K562 (cell line): ENCODE results near the gene XPC. TPM values are rescaled to one million over a fixed set of nuclear protein-coding genes. Genes with fewer than 3 reads are reported as not detected.

Source experiments
- CBFB ChIP-seq: sonication (generic); formaldehyde crosslinking; IDR thresholded peaks from 2 replicates; pipeline ENCODE4 v1.4.0; 2020; ENCODE audit warnings: mild to moderate bottlenecking, missing genetic modification reagents
- L3MBTL2 ChIP-seq: fragments of 450-650 bp; IDR thresholded peaks from 2 replicates; pipeline ENCODE4 v1.6.1; 2016; ENCODE audit warnings: mild to moderate bottlenecking, moderate library complexity
- SIN3A ChIP-seq, 2 experiments: fragments of 150-350 bp in 1 of 2; IDR thresholded peaks; 2 replicates each; pipeline ENCODE4 v1.6.1; 2011 to 2016; ENCODE audit warnings: borderline replicate concordance in 2 of 2, low read depth in 2 of 2, low read length in 2 of 2, mild to moderate bottlenecking in 2 of 2, moderate library complexity in 2 of 2; ENCODE audit not compliant: control insufficient read depth in 1 of 2
- polyA plus RNA-seq, 8 experiments: library from polyadenylated mRNA; depleted of rRNA in 4 of 8; stranded (reverse) in 5 of 8; unstranded in 3 of 8; fragments of >200 nt; fragmentation: Nextera tagmentation in 2 of 8; fragmentation: Illumina TruSeq in 1 of 8; extraction: Ambion mirVana in 2 of 8; extraction: Trizol in 1 of 8; gene quantifications; 2 replicates each; pipeline versions ENCODE4 v1.2.1 to v1.2.3, GENCODE V29; 2011 to 2014; ENCODE audit warnings: inconsistent platforms in 1 of 8, missing spikeins in 1 of 8
- total RNA-seq, 7 experiments: library from RNA; depleted of rRNA in 6 of 7; stranded (reverse); fragments of >200 nt in 6 of 7; fragmentation: Illumina TruSeq in 2 of 7; extraction: Trizol in 2 of 7; gene quantifications; 2 replicates each; pipeline versions ENCODE4 v1.2.1 to v1.2.3, GENCODE V29; 2011 to 2021; ENCODE audit warnings: low replicate concordance in 1 of 7
- TF ChIP-seq, protein P1 (sequence below): sonication (generic); formaldehyde crosslinking; IDR thresholded peaks from 2 replicates; pipeline ENCODE4 v1.4.0; 2020; ENCODE audit warnings: mild to moderate bottlenecking, missing genetic modification reagents

The XPC gene
- total and polyA plus RNA-seq, 9 of the 15 experiments (the other 6 are each of a cell fraction or from before 2014, with no cell fraction given): 3.8 to 54.7 (median 41.3) TPM

DNA sequence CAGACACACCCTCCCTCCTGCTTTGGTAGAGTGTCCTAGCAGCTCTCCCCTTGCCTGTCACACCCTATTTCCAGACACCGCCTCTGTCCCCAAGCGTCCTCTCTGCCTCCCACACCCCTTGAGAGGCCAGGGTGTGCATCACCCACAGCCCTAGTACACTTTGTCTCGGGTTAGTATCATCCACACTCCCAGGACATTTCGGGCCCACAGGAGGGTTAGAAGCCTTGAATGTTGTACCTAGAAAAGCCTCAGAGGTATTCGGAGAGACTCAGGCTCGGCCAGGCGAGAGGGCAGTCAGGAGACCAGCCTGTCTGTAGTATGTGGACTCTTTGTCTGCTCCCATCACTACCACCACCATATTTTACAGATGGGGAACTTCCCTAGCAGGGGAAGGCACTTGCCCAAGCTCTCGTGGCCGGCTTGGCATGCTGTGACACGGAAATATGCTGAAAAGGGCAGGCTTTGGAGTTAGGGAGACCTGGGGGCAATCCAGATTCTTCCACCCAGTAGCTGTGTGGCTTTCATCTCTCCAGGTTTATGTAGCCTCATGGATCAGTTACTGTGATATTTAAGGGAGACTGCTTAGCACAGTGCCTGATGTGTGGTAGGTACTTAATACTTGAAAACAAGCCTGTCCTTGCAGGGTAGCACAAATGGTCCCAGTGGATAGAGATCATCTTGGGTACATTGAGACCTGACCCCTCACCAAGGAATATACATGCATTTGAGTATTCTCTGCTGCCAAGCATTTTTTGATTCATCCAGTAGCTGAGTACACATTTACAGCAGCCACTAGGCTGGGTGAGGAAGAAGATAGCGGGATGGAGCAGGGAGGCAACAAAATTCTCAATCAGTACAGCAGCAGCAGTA, 52.1 kb downstream of the XPC start (continued):
- TF ChIP-seq CBFB (CRISPR knock-in tag): peak; percentile 58; the same call in 1 of the 2 replicates
- TF ChIP-seq L3MBTL2: no peak
- TF ChIP-seq, protein P1, sequence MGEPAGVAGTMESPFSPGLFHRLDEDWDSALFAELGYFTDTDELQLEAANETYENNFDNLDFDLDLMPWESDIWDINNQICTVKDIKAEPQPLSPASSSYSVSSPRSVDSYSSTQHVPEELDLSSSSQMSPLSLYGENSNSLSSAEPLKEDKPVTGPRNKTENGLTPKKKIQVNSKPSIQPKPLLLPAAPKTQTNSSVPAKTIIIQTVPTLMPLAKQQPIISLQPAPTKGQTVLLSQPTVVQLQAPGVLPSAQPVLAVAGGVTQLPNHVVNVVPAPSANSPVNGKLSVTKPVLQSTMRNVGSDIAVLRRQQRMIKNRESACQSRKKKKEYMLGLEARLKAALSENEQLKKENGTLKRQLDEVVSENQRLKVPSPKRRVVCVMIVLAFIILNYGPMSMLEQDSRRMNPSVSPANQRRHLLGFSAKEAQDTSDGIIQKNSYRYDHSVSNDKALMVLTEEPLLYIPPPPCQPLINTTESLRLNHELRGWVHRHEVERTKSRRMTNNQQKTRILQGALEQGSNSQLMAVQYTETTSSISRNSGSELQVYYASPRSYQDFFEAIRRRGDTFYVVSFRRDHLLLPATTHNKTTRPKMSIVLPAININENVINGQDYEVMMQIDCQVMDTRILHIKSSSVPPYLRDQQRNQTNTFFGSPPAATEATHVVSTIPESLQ: 0 out of 2 replicates have a peak, but pooled peaks have one; percentile 48
- TF ChIP-seq SIN3A (IDR thresholded peaks at IDR 0.05; ENCODE audit: borderline replicate concordance in 2 of 2, control insufficient read depth in 1 of 2, low read depth in 2 of 2, low read length in 2 of 2): 0 out of 4 replicates have a peak, but pooled peaks of 1 of the 2 experiments have one; percentile 52
